Hepatic stellate cell (primary cell): ENCODE measurements around the gene CEND1.
"Not testable (repeated sequence)": the region's sequence is repeated elsewhere in the genome, so short reads cannot be mapped to it uniquely, and the experiment has no call there.

Source experiments
- DNase-seq: peaks from one replicate; pipeline ENCODE4 v3.0.0; 2011; ENCODE audit warnings: low spot score

CEND1 gene

DNA sequence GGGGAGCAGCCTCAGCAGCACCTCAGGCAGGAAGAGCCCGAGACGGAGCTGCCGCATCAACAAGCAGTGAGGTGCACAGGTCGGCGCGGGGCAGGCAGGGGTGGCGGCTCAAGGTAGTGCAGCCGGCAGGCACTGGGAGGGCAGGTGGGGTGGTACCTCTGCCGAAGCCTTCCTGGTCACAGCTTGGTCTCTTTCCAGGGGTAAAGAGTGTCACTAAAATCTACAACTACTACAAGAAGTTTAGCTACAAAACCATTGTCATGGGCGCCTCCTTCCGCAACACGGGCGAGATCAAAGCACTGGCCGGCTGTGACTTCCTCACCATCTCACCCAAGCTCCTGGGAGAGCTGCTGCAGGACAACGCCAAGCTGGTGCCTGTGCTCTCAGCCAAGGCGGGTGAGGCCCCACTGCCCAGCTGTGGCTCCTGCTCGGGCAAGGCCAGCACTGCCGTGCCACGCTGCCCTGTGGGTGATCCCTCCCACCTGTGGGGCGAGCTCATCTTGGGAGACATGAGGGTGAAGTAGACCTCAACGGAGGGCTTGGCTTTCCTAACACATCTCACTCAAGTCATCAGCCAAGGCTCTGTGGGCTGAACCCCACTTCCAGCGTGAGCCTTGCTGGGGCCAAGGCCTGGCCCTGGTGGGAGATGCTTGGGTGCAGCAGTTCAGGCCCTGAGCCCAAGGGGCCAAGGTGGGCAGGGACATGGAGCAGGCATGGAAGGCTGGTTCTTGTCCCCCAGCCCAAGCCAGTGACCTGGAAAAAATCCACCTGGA is 26.2 kb downstream of the CEND1 start:
- DNase-seq, result no peak

DNA sequence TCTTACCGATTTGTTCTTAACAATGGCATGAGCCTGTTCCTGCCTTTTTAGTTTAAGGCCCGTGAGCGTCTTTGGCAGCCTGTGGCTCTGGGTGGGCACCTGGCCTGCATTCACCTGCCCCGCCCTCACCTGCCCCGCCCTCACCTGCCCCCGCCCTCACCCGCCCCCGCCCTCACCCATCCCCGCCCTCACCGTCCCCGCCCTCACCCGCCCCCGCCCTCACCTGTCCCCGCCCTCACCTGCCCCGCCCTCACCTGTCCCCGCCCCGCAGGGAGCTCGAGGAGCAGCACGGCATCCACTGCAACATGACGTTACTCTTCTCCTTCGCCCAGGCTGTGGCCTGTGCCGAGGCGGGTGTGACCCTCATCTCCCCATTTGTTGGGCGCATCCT is 26.8 kb downstream of the CEND1 start:
- DNase-seq, result no peak

DNA sequence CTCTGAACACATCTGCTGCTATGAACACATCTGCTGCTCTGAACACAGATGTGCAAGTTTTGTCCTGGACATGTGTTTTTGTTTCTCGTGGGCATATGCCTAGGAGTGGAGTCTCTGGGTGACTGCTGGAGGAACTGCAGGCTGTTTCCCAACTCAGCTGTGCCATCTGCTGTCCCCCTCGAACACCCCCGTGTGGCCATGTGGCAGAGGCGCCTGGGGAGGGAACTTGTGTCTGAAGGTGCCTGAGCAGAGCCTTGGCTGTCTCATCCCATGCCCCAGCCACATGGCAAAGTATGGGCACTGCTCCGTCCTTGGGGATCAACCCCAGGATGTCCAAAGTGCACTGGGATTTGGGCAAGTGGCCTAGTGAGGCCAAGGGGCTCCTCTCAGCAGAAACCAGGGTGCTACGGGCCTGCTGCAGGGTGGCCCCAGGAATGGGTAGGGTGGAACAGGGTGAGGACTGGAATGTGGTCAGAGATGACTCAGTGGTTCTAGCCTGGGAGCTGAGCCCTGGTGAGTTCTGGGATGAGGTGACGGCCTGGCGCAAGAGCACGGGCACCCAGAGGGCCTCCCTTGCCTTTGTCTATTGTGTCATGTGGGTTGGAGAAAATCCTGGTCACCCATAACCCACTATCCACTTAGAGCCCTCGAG is 27.3 kb downstream of the CEND1 start:
- DNase-seq, result peak; percentile 87

DNA sequence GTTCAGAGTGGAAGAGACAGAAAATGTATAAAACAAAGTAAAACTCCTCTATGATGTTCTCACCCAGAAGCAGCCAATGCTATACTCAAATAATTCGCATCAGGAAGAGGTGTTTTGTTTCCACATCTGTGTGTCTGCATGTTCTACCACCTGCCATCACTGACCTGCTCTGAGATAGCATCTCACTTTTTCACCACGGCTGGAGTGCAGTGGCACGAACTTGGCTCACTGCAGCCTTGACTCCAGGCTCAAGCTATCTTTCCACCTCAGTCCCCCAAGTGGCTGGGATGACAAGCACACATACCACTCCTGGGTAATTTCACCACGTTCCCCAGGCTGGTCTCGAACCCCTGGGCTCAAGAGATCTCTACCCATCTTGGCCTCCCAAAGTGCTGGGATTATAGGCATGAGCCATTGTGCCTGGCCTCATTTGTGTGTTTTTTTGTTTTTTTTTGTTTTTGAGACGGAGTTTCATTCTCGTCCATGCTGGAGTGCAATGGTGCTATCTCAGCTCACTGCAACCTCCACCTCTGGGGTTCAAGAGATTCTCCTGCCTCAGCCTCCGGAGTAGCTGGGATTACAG is 28.3 kb downstream of the CEND1 start:
- DNase-seq, result no peak

DNA sequence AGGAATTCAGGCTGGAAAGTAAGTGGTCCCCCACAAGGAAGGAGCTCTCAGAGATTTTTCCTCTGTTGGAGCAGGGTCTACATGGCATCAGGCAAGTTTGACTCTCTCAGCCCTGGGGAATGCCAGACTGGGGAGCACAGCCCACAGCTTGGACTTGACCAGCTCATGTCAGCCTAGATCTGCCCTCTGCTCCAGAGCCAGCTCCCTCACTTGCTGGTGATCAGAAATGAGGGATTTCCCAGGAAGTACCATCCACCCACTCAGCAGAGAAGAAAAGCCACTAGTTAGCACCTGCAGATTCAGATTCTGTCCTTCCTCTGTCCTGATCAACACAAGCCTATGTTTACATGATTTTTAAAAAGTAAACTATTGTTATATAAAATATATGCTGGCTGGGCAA is 29.7 kb downstream of the CEND1 start:
- no peak for DNase-seq

DNA sequence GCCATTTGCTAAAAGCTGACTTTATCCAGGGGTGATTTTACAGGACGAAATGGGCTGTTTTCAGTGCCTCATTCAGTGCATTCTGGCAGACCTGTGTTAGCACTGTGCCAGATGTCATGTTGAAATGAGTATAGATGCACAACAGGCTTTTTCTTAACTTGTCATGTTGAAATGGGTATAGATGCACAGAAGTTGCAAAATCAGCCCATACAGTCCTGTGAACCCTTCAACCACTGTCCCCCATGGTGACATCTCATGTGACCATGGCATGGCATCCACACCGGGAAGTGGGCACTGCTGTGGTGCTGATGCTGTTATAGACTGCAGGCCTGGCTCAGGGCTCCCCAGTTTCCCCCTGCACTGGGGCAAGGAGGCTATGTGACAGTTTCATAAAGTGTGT is 40.2 kb downstream of the CEND1 start:
- no peak for DNase-seq

DNA sequence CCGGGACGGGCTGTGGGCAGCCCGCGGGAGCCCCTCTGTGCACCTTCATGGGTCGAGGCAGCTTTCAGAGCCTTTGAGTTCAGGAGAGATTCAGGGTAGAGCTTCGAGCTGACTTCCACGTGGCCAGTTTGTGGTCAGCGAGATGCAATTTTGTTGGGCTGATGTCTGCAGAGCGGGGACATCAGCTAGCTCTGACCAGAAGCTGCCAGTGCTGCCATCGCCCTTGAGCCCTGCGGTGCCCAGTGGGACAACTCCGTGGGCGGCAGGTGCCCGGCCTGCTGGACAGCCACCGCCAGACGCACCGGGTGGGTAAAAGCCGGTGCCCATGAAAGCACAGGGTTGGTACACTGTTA is 41.9 kb downstream of the CEND1 start:
- DNase-seq, result no peak

DNA sequence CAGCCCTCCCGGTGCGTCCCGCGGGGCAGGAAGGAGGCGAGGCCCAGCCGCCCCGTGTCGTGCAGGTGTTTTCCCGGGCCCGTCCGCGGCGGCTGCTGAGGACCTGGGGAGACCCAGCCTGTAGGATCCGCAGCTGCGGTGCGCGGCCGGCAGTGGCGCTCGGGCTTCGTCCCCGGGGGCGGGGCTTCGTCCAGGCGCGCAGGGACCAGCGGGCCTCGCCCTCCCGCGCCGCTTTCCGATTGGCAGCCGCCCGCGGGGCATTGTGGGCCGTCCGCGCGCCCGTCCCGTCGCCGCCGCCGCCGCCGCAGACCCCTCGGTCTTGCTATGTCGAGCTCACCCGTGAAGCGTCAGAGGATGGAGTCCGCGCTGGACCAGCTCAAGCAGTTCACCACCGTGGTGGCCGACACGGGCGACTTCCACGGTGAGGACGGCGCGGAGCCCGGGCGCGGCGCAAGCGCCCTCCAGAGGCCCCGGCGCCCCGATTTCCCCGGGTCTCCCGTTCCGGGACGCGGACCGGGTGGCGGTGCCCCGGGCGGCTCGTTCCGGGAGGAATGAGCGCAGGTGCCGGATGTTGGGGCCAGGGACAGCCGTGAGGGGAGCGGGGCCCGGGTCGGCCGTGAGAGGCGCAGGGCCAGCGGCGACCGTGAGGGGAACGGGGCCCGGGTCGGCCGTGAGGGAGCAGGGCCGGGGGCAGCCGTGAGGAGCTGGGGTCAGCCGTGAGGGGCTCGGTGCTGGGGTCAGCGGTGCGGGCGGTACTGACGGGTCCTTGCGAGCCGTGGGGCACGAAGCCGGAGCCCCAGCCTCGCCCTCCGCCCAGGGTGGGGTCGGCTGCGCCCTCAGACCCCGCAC is 42.5 kb downstream of the CEND1 start, which contains the start of gene TALDO1:
Gene TALDO1, plus strand, starts transcription at position 307 of the 849 bp plus-strand sequence. Its CDS starts 18 bp downstream, at position 325.
- DNase-seq, result peak; percentile 95

DNA sequence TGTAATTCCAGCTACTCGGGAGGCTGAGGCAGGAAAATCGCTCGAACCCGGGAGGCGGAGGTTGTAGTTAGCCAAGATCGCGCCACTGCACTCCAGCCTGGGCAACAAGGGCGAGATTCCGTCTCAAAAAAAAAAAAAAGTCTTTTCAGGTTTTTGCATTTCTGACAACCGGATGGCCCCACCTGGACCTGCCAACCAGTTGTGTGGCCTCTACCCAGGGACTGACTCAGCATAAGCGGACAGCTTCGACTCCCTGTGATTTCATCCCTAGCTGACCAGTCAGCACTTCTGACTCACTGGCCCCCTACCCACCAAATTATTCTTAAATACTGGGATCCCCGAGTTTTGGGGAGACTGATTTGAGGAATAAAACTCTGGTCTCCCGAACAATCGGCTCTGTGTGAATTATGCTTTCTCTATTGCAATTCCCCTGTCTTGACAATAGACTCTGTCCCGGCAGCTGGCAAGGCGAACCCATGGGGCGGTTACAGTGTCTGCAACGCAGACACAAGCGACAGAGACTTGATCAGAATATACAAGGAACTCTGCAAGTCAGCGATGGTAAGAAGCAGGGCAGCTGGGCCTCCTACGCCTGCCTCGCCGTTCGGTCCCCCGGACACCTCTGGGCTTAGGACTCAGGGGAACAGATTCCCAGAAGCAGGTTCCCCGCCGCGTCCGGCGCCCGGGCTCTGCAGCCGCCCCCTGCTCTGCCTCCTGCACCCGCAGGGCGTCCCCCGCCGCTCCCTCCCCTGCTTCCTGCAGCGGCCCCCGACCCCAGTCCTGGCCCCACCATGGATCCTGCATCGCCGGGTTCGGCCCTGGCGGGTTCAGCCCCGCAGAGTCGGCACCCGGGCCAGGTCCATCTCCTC is 43.4 kb downstream of the CEND1 start:
- DNase-seq, result no peak

DNA sequence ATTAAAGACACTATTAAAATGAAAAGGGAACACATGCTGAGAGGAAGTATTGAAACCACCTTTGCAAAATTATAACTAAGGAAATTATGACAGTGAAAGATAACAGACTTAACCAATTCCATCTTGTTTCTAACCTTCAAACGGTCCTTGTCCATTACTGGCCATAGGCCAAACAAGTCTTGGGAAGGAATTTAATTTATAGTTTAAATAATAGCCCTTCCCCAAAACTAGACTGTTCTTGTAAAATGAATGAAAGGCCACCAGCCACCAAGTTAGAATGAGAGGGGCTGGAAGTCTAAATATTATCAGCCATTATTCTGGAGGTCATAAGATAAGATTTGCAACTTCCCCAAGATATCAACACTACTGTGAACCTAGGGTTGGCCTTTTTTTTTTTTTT is 44.5 kb downstream of the CEND1 start:
- DNase-seq, result no peak

DNA sequence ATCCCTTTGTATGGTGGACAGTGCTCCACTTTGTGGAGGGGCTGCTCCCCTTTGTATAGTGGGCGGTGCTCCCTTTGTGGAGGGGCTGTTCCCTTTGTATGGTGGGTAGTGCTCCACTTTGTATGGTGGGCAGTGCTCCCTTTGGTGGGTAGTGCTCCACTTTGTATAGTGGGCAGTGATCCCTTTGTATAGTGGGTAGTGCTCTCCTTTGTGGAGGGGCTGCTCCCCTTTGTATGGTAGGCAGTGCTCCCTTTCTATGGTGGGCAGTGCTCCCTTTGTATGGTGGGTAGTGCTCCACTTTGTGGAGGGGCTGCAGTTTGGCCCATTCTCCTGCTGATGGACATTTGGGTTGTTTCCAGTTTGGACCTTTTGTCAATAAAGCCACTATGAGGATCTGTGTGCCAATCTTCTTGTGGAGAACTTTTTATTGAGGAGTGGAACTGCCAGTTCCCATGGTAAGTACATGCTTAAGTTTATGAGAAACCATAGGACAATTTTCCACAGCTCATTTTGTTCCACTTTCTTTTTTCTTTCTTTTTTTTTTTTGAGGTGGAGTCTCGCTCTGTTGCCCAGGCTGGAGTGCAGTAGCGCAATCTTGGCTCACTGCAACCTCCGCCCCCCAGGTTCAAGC is 47.2 kb downstream of the CEND1 start:
- no peak for DNase-seq

DNA sequence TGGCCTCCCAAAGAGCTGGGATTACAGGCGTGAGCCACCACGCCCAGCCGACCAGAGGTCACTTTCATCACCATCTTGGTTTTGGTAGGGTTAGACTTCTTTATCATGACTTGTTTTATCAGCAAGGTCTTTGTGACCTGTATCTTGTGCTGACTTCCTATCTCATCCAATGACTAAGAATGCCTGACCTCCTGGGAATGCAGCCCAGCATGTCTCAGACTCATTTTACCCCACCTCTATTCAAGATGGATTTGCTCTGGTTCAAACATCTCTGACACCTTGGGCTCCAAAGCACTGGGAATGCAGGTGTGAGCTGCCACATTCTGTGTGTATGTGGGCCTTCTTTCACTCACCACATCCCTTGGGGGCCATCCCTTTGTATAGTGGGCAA is 47.7 kb downstream of the CEND1 start:
- no peak for DNase-seq

DNA sequence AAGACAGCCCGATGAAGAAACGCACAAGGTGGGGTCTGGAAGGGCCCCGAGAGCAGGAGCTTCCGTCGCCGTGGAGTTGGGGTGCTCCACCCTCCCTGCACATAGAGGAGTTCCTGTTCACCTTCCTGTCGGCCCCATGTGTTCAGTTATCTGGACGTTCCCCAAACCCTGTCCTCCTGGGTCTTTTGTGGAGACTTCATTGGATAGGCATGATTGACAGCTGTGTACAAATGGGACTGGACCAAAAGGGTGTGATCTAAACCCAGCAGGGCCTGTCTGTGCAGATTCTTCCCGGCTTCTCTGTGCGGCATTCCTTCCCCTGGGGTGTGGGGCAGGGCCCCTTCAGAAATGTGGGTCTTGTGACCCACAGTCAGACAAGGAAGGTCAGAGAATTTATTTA is 52.0 kb downstream of the CEND1 start:
- DNase-seq, result not testable (repeated sequence)

DNA sequence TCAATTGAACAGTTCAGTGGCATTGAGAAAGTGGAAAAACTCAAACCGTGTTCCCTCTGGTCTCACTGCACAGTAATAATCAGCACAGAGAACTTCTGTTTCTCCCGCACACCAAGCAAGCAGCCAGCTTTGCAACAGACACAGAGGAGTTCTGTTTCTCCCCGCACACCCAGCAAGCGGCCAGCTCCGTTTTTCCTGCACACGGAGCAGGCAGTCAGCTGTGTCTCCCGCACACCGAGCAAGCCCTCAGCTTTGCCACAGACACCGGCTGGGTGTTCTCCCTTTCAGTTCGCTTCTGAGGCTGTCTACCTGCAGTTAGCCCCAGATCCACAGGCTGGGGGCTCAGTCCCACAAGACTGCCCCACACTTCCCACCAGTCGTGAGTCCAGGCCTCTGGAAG is 52.5 kb downstream of the CEND1 start:
- no peak for DNase-seq
